Stomach (tissue), 9 donors: ENCODE data around the gene ALG11. TPM values are rescaled to one million over a fixed set of nuclear protein-coding genes. Genes with fewer than 3 reads are reported as not detected.
A peak's percentile ranks its signal among the peaks of the same experiment; 100 is the strongest.
"Not testable (repeated sequence)": the region's sequence is repeated elsewhere in the genome, so short reads cannot be mapped to it uniquely, and the experiment has no call there.

Experiments used
- DNase-seq, 2 donors: peaks; one replicate each; pipeline versions ENCODE4 v3.0.0 to v3.0.0-alpha.2; 2013 to 2019
- H3K27ac ChIP-seq, 5 donors: fragments of 200-600 bp in 4 of 5; sonication (generic) in 4 of 5; one replicate each; pipeline ENCODE4 v1.5.1; 2013 to 2019; ENCODE audit warnings: mild to moderate bottlenecking in 1 of 5, moderate library complexity in 1 of 5
- H3K27me3 ChIP-seq, 3 donors: fragments of 200-600 bp; sonication (generic); one replicate each; pipeline ENCODE4 v1.5.1; 2017 to 2019; ENCODE audit warnings: mixed run types in 1 of 3
- H3K36me3 ChIP-seq, 4 donors: fragments of 200-600 bp; sonication (generic); 1 replicate in 3 of 4; 2 replicates in 1 of 4; pipeline ENCODE4 v1.5.1; 2016 to 2019
- H3K4me1 ChIP-seq, 4 donors: fragments of 200-600 bp; sonication (generic); one replicate each; pipeline ENCODE4 v1.5.1; 2016 to 2019
- H3K4me3 ChIP-seq, 4 donors: fragments of 200-600 bp; sonication (generic) in 3 of 4; one replicate each; pipeline ENCODE4 v1.5.1; 2016 to 2019; ENCODE audit warnings: mild to moderate bottlenecking in 1 of 4
- H3K9me3 ChIP-seq, 4 donors: fragments of 200-600 bp; sonication (generic); one replicate each; pipeline ENCODE4 v1.5.1; 2016 to 2019
- CTCF ChIP-seq, 7 experiments: fragments of 450-650 bp in 4 of 7; fragments of 200-600 bp in 3 of 7; sonication (generic) in 3 of 7; IDR thresholded peaks; one replicate each; pipeline ENCODE4 v1.5.1; 2016 to 2019; ENCODE audit warnings: antibody characterized with exemption in 7 of 7, control low read depth in 2 of 7, mild to moderate bottlenecking in 1 of 7
- EP300 ChIP-seq: sonication (generic); formaldehyde crosslinking; IDR thresholded peaks from one replicate; pipeline ENCODE4 v1.6.1; 2017; ENCODE audit warnings: antibody characterized with exemption
- POLR2A ChIP-seq, 4 donors: fragments of 450-650 bp; IDR thresholded peaks; one replicate each; pipeline ENCODE4 v1.6.1; 2016; ENCODE audit warnings: antibody characterized with exemption in 4 of 4, control low read depth in 2 of 4, mild to moderate bottlenecking in 1 of 4, moderate library complexity in 1 of 4
- POLR2AphosphoS5 ChIP-seq, 3 donors: sonication (generic); formaldehyde crosslinking; IDR thresholded peaks; one replicate each; pipeline ENCODE4 v1.6.1; 2016; ENCODE audit warnings: antibody characterized with exemption in 3 of 3
- WGBS, 5 donors: extraction: QIAGEN DNeasy Blood & Tissue Kit in 3 of 5; methylation state at CpG; one replicate each; pipeline versions ENCODE4 v1.1.5 to v1.1.7; 2013 to 2018; 5-methylcytosine and 5-hydroxymethylcytosine counted together
- intact Hi-C: fragments of 100-400 bp; cut with DNase I; formaldehyde crosslinking; loops from one replicate; pipeline ENCODE4 v1.15.1; 2023; ENCODE audit warnings: low total_unique reads
- polyA plus RNA-seq, 3 donors: library from polyadenylated mRNA; stranded (reverse); fragments of 200-250 nt; gene quantifications; one replicate each; pipeline ENCODE4 v1.2.3, GENCODE V29; 2013
- total RNA-seq, 5 donors: library from RNA; depleted of rRNA; stranded (reverse); fragments of >200 nt; gene quantifications; one replicate each; pipeline versions ENCODE4 v1.1.0 to v1.2.3, GENCODE V29; 2014 to 2016
- donor health status: healthy with polysubstance abuse.
- donor health status: Bipolar disorder and iron deficiency.
- donor health status: healthy.

Gene ALG11
- total and polyA plus RNA-seq, 8 donors, result 1.4 to 37.4 (median 6.2) TPM

- H3K4me3 ChIP-seq, result no peak overlapping the region
- intact Hi-C loops, result no loop called here
- no peak overlapping the region for H3K27ac ChIP-seq
- no peak for TF ChIP-seq POLR2AphosphoS5 (IDR thresholded peaks at IDR 0.05)
- TF ChIP-seq EP300, result no peak
- TF ChIP-seq POLR2A (IDR thresholded peaks at IDR 0.05), result no peak
- 82 to 92% (median 90%) methylated on average over 5 of the region's 5 CpGs for WGBS, 5 donors
- no peaks in the 10 kb centered on the region for H3K9me3 ChIP-seq
- H3K36me3 ChIP-seq, result peaks cover 0 to 10% (median 2%) of the 10 kb centered on the region in 4 donors
- H3K27me3 ChIP-seq, result no peaks in the 10 kb centered on the region
- peaks cover 0 to 8% (median under 1%) of the 10 kb centered on the region in 4 donors for H3K4me1 ChIP-seq
- no peak for DNase-seq
These were observed 35.3 kb upstream of the ALG11 start for GRCh38 chr13:51976890-51977289.

- WGBS, 5 donors, result 95 to 98% (median 96%) methylated on average over 5 of the region's 5 CpGs
- H3K9me3 ChIP-seq, result no peaks in the 10 kb centered on the region
- no peaks in the 10 kb centered on the region for H3K27me3 ChIP-seq
- H3K36me3 ChIP-seq, result peaks cover 0 to 10% (median 2%) of the 10 kb centered on the region in 4 donors
- intact Hi-C loops, result no loop called here
- DNase-seq, result no peak
- peaks cover 0 to 8% (median 0%) of the 10 kb centered on the region in 4 donors for H3K4me1 ChIP-seq
- no peak overlapping the region for H3K27ac ChIP-seq
- H3K4me3 ChIP-seq, result no peak overlapping the region
- TF ChIP-seq EP300 (no peak), POLR2AphosphoS5 (IDR thresholded peaks at IDR 0.05) (no peak), CTCF (IDR thresholded peaks at IDR 0.05) (no peak), POLR2A (IDR thresholded peaks at IDR 0.05) (no peak)
These were observed 34.6 kb upstream of the ALG11 start for GRCh38 chr13:51977625-51978024.

GRCh38 chr13:51978796-51979556 lies 33.2 kb upstream of the ALG11 start:
- Histone ChIP-seq H3K27me3 (no peaks in the 10 kb centered on the region), H3K36me3 (peaks cover 0 to 7% (median 1%) of the 10 kb centered on the region in 4 donors), H3K27ac (no peak overlapping the region), H3K4me3 (no peak overlapping the region), H3K4me1 (peaks cover 0 to 8% (median 0%) of the 10 kb centered on the region in 4 donors), H3K9me3 (no peaks in the 10 kb centered on the region)
- DNase-seq, result peak in 1 of 2 donors; percentile 79
- TF ChIP-seq POLR2A (IDR thresholded peaks at IDR 0.05), result no peak
- intact Hi-C loops, result no loop called here
- WGBS, 5 donors, result 43 to 81% (median 72%) methylated on average over 5 of the region's 5 CpGs

- intact Hi-C loops, result no loop called here
- no peak for TF ChIP-seq POLR2A (IDR thresholded peaks at IDR 0.05)
- no peak for TF ChIP-seq EP300
- TF ChIP-seq POLR2AphosphoS5 (IDR thresholded peaks at IDR 0.05), result no peak
- TF ChIP-seq CTCF (IDR thresholded peaks at IDR 0.05), result no peak
- WGBS, 5 donors, result 52 to 69% (median 59%) methylated on average over 4 of the region's 4 CpGs
- Histone ChIP-seq H3K36me3 (no peaks in the 10 kb centered on the region), H3K27ac (no peak overlapping the region), H3K4me3 (no peak overlapping the region), H3K27me3 (no peaks in the 10 kb centered on the region), H3K4me1 (peaks cover 0 to 8% (median 0%) of the 10 kb centered on the region in 4 donors), H3K9me3 (no peaks in the 10 kb centered on the region)
- no peak for DNase-seq
These were observed 31.3 kb upstream of the ALG11 start for GRCh38 chr13:51980908-51981307.

- no peaks in the 10 kb centered on the region for H3K36me3 ChIP-seq
- no peaks in the 10 kb centered on the region for H3K9me3 ChIP-seq
- peaks cover 0 to 8% (median 0%) of the 10 kb centered on the region in 4 donors for H3K4me1 ChIP-seq
- intact Hi-C loops, result no loop called here
- no peak for DNase-seq
- TF ChIP-seq POLR2AphosphoS5 (IDR thresholded peaks at IDR 0.05) (no peak), POLR2A (IDR thresholded peaks at IDR 0.05) (no peak), EP300 (no peak), CTCF (IDR thresholded peaks at IDR 0.05) (no peak)
- H3K27ac ChIP-seq, result no peak overlapping the region
- no peaks in the 10 kb centered on the region for H3K27me3 ChIP-seq
- no peak overlapping the region for H3K4me3 ChIP-seq
- WGBS, 5 donors, result 76 to 80% (median 78%) methylated on average over 4 of the region's 4 CpGs
These were observed 30.8 kb upstream of the ALG11 start for GRCh38 chr13:51981355-51981754.

- intact Hi-C loops, DNase-seq, H3K9me3 ChIP-seq, H3K4me1 ChIP-seq, H3K36me3 ChIP-seq, H3K27me3 ChIP-seq, H3K4me3 ChIP-seq, H3K27ac ChIP-seq: not testable (repeated sequence)
- WGBS, 5 donors, result 87 to 91% (median 90%) methylated on average over 3 of the region's 3 CpGs
These were observed 28.9 kb upstream of the ALG11 start for GRCh38 chr13:51983292-51983691.

- H3K27me3 ChIP-seq, H3K27ac ChIP-seq, H3K9me3 ChIP-seq, H3K4me1 ChIP-seq, H3K4me3 ChIP-seq, intact Hi-C loops, DNase-seq, H3K36me3 ChIP-seq: not testable (repeated sequence)
- WGBS, 5 donors, result 85 to 92% (median 91%) methylated on average over 4 of the region's 4 CpGs
These were observed 27.3 kb upstream of the ALG11 start for GRCh38 chr13:51984904-51985303.
